Astrocyte (in vitro differentiated cells and primary cell): ENCODE results near the gene MEP1A.

Experiments
- EZH2 ChIP-seq: IDR thresholded peaks from 2 replicates; pipeline ENCODE4 v1.6.1; 2012; ENCODE audit warnings: mild to moderate bottlenecking, low read length, inconsistent platforms; ENCODE audit not compliant: insufficient read depth
- TF ChIP-seq, protein P1 (sequence below): IDR thresholded peaks from 2 replicates; pipeline ENCODE4 v1.5.1; 2011; ENCODE audit warnings: low read depth, mild to moderate bottlenecking, inconsistent platforms, low read length, moderate library complexity; ENCODE audit not compliant: insufficient read depth

DNA sequence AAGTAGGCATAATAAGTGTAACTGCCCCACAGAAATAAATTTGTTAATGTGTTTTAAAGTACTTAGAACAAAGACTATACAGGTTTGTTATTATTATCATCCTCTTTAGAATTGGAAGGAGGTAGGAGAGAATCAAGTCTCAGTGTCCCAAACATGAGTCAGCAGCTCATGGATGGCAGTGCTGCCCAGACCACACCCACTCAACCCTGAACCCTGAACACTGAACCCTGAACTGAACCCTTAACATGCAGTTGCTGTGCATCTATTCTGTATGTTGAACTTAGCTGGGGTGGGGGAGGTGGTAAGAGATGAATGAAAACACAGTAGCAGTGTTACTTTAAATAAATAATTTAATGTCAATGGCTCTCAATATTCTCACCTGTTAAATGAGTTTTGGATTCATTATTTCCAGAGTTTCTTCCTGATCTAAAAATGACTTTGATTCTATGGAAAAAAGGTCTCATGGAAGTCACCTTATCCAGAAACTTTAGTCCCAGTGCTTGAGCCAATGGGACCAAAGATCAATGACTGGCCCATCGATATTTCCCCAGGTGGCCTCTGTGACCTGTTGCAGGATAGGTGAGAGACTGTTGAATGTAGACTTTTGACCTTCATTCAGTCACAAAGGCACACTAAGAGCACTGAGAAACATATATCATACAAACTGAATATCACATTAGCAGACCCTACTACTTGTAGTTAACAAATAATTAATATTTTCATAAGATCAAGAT lies 49.6 kb upstream of the MEP1A start:
- TF ChIP-seq, protein P1, sequence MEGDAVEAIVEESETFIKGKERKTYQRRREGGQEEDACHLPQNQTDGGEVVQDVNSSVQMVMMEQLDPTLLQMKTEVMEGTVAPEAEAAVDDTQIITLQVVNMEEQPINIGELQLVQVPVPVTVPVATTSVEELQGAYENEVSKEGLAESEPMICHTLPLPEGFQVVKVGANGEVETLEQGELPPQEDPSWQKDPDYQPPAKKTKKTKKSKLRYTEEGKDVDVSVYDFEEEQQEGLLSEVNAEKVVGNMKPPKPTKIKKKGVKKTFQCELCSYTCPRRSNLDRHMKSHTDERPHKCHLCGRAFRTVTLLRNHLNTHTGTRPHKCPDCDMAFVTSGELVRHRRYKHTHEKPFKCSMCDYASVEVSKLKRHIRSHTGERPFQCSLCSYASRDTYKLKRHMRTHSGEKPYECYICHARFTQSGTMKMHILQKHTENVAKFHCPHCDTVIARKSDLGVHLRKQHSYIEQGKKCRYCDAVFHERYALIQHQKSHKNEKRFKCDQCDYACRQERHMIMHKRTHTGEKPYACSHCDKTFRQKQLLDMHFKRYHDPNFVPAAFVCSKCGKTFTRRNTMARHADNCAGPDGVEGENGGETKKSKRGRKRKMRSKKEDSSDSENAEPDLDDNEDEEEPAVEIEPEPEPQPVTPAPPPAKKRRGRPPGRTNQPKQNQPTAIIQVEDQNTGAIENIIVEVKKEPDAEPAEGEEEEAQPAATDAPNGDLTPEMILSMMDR: no peak
- no peak for TF ChIP-seq EZH2
